T-helper 1 cell treated with Interleukin-12 subunit alpha and Interleukin-12 subunit beta and Interleukin-4 antibody, amounts not matched to agents 30 μg/mL and 1 μg/mL, for 36 hours (primary cell): ENCODE data around the gene GUCY1A2.

Experiments used
- H3K27ac Mint-ChIP-seq: one replicate; pipeline ENCODE4 v1.8.0; 2021; ENCODE audit warnings: mild to moderate bottlenecking, mixed read lengths
- H3K27me3 Mint-ChIP-seq: one replicate; pipeline ENCODE4 v1.8.0; 2021; ENCODE audit warnings: low read depth, mixed read lengths
- H3K36me3 Mint-ChIP-seq: one replicate; pipeline ENCODE4 v1.8.0; 2021; ENCODE audit warnings: low read depth, mixed read lengths
- H3K4me1 Mint-ChIP-seq: one replicate; pipeline ENCODE4 v1.8.0; 2021; ENCODE audit warnings: low read depth, mixed read lengths
- H3K4me3 Mint-ChIP-seq: one replicate; pipeline ENCODE4 v1.8.0; 2021; ENCODE audit warnings: mild to moderate bottlenecking, moderate library complexity, mixed read lengths
- H3K9me3 Mint-ChIP-seq: one replicate; pipeline ENCODE4 v1.8.0; 2021; ENCODE audit warnings: mixed read lengths

GUCY1A2 gene

DNA sequence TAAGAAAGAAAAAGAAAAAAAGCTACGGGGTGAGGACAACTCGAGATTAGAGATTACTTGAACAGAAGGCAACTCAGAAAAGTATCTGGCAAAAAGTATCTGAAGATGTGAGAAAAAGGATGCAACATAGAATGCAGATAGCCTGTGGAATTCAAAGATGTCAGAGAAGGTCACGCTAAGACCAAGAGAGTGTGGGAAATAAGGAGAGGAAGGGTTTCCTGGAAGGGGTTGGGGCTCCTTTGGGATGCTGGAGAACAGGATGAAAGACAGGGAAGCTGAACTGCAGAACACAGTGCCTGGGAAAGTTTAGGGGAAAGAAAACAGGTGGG, 1.2 kb downstream of the GUCY1A2 start:
- no peak overlapping the region for H3K27ac Mint-ChIP-seq
- H3K9me3 Mint-ChIP-seq, result no peaks in the 10 kb centered on the region
- peaks cover 2% of the 10 kb centered on the region for H3K36me3 Mint-ChIP-seq
- H3K4me1 Mint-ChIP-seq, result no peaks in the 10 kb centered on the region
- H3K27me3 Mint-ChIP-seq, result peaks cover 49% of the 10 kb centered on the region
- H3K4me3 Mint-ChIP-seq, result peak overlapping the region; percentile 62

DNA sequence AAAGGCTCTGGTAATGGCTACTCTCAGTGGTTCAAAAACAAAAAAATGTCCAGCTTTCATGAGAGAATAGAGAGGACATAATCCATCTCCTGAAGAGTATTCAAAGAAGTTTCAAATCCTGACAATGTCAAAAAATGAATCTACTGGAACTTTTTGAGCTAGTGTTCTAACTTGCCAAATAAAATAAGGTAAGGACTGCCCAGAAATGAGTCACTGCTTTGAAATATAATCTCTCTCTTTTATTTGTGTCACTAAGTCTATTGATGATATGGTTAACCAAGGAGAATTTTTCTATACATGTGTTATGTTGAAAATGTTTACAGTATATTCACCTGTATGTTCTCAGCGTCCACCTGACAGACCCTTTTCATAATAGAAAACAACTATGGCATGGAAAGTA, 3.4 kb downstream of the GUCY1A2 start:
- Mint-ChIP-seq H3K27ac (no peak overlapping the region), H3K36me3 (peaks cover 2% of the 10 kb centered on the region), H3K9me3 (no peaks in the 10 kb centered on the region), H3K4me1 (no peaks in the 10 kb centered on the region), H3K27me3 (peaks cover 32% of the 10 kb centered on the region), H3K4me3 (no peak overlapping the region)

DNA sequence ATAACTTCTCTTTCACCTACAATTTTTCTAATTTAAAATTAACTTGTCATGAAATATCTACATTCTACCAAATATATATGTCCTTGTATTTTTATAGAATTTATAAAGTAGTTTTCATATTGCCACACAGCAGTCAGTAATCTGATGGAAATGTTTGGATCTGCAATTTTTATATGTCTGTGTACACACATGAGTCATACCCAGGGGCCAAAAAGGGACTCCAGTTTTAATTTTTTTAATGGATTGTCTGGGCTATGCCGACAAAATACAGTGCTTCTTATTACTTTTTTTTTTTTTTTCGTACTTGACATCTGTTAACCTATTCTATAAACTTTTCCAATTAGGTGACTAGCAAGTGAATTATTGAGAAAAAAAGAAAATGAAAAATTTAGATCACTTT, 6.3 kb downstream of the GUCY1A2 start:
- H3K4me1 Mint-ChIP-seq, result no peaks in the 10 kb centered on the region
- peaks cover under 1% of the 10 kb centered on the region for H3K36me3 Mint-ChIP-seq
- no peaks in the 10 kb centered on the region for H3K9me3 Mint-ChIP-seq
- peaks cover 16% of the 10 kb centered on the region for H3K27me3 Mint-ChIP-seq
- no peak overlapping the region for H3K4me3 Mint-ChIP-seq
- no peak overlapping the region for H3K27ac Mint-ChIP-seq

DNA sequence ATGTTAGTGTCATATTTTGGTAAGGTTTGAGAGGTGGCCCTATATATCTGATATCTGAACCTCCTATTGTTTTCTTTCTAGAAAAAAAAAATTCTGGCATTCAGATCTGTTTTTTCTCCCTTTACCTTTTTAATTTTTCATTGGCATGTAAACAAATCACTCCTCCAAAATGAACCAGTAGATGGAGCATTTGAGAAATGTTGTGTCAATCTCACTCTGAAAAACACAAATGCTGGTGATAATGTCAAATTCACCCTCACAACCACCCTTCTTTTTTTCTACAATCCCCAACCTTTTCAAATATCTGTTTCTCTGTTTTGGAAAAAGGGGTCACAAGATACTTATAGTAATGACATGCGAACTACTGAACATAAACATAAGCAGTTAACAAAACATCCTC, 9.1 kb downstream of the GUCY1A2 start:
- Mint-ChIP-seq H3K36me3 (no peaks in the 10 kb centered on the region), H3K9me3 (no peaks in the 10 kb centered on the region), H3K4me1 (no peaks in the 10 kb centered on the region), H3K27ac (no peak overlapping the region), H3K4me3 (no peak overlapping the region), H3K27me3 (no peaks in the 10 kb centered on the region)

DNA sequence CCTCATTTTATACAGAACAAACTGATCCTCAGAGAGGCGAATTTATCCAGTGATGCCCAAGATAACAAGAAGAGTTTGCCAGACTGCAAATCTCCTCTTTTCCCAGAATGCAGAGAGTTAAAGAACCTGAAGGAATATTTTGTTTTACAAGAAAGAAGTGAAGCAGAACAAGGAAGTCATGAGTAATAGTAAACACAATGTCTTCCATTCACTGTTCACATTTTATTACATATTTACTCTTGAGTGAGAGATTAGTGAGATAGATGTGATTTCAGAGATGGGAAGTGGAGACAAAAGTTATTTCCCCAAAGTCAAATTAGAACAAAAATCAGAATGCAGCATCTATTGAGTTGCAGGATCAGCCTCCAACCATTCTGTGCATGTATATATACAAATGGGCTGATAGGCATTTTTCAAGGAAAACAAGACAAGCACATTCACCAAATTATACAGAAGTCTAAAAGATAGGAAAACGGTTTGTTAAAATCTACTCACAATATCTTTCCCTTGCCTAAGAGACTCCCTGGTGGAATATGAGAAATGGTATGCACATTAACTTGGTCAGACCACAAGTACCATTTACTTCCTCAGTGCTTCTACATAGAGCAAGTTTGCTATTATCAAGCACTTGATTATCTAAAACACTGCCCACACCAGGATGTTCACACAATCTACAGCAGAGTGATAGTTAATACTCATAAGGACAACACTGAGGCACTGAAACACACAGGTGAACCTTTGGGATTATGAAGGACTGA, 12.0 kb downstream of the GUCY1A2 start:
- H3K27me3 Mint-ChIP-seq, result no peaks in the 10 kb centered on the region
- H3K4me1 Mint-ChIP-seq, result no peaks in the 10 kb centered on the region
- no peak overlapping the region for H3K27ac Mint-ChIP-seq
- H3K4me3 Mint-ChIP-seq, result no peak overlapping the region
- H3K36me3 Mint-ChIP-seq, result no peaks in the 10 kb centered on the region
- H3K9me3 Mint-ChIP-seq, result no peaks in the 10 kb centered on the region

DNA sequence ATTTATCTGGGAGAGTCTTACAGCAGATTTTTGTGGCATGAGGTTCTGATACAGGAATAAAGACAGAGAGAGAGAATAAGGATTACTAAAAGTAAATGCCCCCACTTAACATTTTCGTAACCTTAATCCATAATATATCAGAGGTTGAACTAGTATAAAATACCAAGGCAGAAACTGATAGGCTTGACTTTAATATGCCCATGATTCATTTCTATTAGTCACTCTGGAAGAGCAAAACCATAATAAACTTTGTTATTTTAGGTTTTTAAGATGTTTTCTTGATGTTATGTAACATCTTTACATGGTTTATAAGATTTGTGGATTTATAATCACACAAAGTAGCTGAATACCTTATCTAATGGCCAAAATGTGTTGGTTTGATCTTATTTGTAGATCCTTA, 19.1 kb downstream of the GUCY1A2 start:
- no peaks in the 10 kb centered on the region for H3K9me3 Mint-ChIP-seq
- no peak overlapping the region for H3K4me3 Mint-ChIP-seq
- no peaks in the 10 kb centered on the region for H3K4me1 Mint-ChIP-seq
- H3K36me3 Mint-ChIP-seq, result no peaks in the 10 kb centered on the region
- H3K27ac Mint-ChIP-seq, result no peak overlapping the region
- no peaks in the 10 kb centered on the region for H3K27me3 Mint-ChIP-seq

DNA sequence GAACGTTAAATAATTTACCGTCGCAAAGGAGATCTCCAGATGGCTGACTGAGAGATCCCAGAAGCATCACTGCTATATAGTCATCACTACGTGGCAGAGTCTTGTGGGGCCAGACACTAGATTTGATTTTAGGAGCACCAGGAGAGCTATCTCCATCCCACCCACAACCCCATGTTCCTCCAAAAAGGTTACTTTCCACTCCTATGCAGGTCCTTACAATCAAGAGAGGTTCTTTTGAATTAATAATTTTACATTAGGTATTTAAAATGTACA, 19.4 kb downstream of the GUCY1A2 start:
- no peaks in the 10 kb centered on the region for H3K9me3 Mint-ChIP-seq
- H3K27ac Mint-ChIP-seq, result no peak overlapping the region
- H3K4me1 Mint-ChIP-seq, result no peaks in the 10 kb centered on the region
- H3K27me3 Mint-ChIP-seq, result no peaks in the 10 kb centered on the region
- no peaks in the 10 kb centered on the region for H3K36me3 Mint-ChIP-seq
- H3K4me3 Mint-ChIP-seq, result no peak overlapping the region

DNA sequence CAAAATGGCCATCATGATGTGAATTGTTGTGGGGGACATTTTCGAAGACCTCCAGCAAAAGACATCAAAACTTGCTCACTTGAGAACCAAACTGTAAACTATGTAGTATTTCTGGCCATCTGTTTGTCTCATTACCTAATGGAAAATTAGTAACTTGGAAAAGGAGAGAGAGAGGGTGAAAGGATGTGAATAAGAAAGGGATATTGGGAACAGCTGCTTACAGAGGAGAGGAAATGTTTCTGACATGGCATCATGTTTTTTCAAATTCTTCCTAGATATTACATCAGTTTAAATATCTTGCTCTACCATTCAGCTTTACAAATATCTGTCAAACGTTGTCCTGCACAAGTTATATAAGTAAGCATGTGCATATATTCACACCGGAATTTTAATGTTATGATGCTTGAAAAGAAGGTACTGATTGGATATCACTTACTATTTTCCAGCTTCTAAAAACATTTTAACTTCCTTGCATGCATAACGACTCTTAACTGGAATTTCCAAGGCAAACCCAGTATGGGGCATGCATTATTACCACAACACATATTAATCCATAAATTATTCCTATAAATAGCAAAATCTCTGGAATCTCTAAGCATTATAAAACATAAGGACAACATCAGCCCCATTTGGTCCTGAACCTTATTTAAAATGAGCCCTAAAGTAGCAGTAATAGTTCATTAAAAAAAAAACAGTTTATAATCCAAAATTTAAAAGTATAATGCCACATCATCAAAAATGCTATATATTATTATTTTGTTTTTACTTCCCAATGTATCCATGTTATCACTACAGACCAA, 20.0 kb downstream of the GUCY1A2 start:
- Mint-ChIP-seq H3K27me3 (no peaks in the 10 kb centered on the region), H3K36me3 (no peaks in the 10 kb centered on the region), H3K4me3 (no peak overlapping the region), H3K27ac (no peak overlapping the region), H3K9me3 (no peaks in the 10 kb centered on the region), H3K4me1 (no peaks in the 10 kb centered on the region)

DNA sequence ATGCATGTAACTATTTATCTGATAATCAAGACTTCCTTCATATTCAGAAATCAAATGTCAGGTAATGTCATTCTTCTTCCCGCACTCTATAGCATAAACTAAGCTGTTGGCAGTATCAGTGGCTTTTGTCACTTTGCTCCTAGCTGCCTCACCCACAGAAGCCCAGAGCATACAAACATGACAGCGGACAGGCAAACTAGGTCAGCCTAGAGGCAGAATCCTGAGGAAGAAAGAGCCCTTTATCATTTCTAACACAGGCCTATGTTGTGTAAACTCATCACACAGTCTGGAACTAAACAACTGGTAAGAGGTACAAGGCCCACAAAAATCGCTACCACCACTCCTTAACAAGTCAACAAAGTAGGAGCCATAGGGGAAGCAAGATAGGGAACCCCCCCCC, 21.0 kb downstream of the GUCY1A2 start:
- Mint-ChIP-seq H3K4me3 (no peak overlapping the region), H3K36me3 (no peaks in the 10 kb centered on the region), H3K27me3 (no peaks in the 10 kb centered on the region), H3K27ac (no peak overlapping the region), H3K4me1 (no peaks in the 10 kb centered on the region), H3K9me3 (no peaks in the 10 kb centered on the region)

DNA sequence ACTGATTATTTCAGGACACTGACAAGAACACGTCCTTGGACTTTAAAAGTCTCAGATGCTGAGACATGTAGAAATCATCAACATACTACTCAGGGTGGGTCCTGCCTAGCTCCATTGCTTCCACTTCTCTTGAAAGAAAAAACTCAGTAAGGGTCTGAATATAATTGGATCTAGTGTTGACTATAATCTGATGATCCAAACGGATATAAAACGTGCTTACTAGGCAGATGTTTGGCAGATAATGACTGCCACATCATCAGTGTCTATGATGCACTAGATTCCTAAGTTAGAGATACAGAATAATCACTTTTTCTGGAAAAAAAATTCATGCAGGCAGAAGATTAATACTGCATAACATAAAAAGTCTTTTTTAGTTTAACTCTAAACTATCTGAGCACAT, 21.6 kb downstream of the GUCY1A2 start:
- Mint-ChIP-seq H3K27ac (no peak overlapping the region), H3K27me3 (no peaks in the 10 kb centered on the region), H3K4me1 (no peaks in the 10 kb centered on the region), H3K9me3 (no peaks in the 10 kb centered on the region), H3K36me3 (no peaks in the 10 kb centered on the region), H3K4me3 (no peak overlapping the region)

DNA sequence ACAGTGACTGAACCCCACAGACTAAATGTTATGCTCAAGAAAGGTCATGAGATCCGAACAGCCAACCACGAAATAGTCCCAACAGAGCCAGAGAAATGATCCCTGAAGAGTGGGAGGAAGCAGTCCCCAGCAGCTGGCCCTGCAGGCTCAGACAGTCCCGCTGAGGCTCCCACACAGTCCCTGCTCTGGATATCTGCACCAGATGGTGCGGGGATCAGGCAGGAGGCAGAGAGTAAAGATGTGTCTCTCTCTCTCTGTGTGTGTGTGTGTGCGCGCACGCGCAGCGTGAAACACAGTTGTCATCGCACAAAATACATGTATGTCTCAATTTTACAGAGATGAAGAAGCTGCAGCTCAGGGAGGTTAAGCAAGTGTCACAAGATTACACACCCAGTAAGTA, 27.9 kb downstream of the GUCY1A2 start:
- no peaks in the 10 kb centered on the region for H3K36me3 Mint-ChIP-seq
- H3K27ac Mint-ChIP-seq, result no peak overlapping the region
- H3K4me3 Mint-ChIP-seq, result no peak overlapping the region
- no peaks in the 10 kb centered on the region for H3K9me3 Mint-ChIP-seq
- no peaks in the 10 kb centered on the region for H3K4me1 Mint-ChIP-seq
- no peaks in the 10 kb centered on the region for H3K27me3 Mint-ChIP-seq

DNA sequence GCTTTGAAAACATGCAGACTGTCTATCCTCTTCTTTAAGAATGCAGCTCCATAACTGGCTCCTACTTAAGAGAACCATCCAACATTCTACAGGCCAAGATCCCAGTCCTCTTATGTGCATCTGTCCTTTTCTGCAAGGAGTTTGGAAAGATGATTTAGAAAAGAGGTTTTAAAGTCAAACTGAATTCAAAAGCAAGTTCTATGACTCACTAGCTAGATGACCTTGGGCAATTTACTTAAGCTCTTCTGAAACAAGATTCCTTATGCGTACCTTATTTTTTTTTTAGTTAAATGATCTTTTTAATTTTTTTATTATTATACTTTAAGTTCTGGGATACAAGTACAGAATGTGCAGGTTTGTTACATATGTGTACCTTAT, 29.2 kb downstream of the GUCY1A2 start:
- Mint-ChIP-seq H3K27me3 (no peaks in the 10 kb centered on the region), H3K4me1 (no peaks in the 10 kb centered on the region), H3K27ac (no peak overlapping the region), H3K4me3 (no peak overlapping the region), H3K9me3 (no peaks in the 10 kb centered on the region), H3K36me3 (no peaks in the 10 kb centered on the region)

DNA sequence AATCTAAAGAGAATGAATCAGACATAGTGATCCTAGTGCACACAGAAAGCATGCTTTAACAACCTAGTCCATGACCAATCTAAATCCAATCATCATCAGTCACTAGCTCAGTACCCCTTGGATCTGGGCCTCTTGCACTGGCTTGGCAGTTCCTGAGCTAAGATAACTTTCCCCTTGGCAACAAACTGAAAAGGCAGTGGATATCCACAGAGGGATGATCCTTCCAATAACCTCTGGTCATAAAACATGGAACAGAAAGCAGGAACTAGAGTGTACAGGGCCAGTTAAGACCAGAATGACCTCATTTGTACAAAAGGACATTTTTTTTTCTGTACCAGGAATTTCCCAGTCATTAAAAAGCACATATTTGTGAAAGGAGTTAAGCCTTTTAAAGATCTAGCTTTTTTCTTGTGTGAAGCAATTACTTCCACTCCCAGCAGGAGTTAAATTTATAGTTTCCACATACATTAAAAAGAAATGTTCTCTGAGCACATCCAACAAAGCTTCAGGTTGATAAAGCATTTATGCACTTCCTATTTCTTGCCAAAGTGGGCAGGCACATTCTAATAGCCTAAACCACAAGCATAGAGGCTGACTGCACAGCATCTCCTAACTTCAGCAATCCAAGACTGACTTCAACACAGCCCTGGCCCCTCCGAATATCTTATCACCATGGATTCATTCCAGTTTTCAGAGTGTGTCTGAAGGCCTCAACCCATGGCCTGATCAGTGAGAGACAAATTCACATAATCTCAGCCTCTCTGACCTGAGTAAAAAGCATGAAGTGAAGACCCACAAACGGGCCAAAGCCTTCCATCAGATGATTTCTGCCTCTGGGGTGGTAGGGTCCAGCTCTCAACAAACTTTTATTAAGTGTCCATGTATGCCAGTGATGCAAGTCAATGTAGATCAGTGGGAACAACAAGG, 29.9 kb downstream of the GUCY1A2 start:
- Mint-ChIP-seq H3K27me3 (no peaks in the 10 kb centered on the region), H3K27ac (no peak overlapping the region), H3K4me3 (no peak overlapping the region), H3K9me3 (no peaks in the 10 kb centered on the region), H3K4me1 (no peaks in the 10 kb centered on the region), H3K36me3 (no peaks in the 10 kb centered on the region)

DNA sequence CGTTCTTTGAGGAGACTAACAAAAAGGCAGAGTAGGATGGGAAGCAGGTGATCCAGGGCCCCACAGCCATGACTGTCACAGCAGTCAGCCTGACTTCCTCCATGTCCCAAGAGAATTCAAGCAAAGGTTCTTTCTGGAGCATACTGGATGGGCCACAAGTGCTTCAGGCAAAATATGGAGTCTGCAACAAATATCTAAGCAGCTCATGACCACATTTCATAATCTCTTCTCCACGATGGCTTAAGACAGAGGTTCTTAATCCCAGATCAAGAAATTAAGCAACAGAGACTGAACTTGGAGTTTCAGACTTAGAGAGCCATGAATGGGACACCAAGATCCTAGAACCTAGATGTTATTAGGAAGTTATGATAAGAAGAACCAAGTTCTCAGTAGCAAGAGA, 31.6 kb downstream of the GUCY1A2 start:
- H3K27me3 Mint-ChIP-seq, result no peaks in the 10 kb centered on the region
- H3K9me3 Mint-ChIP-seq, result no peaks in the 10 kb centered on the region
- no peak overlapping the region for H3K27ac Mint-ChIP-seq
- no peaks in the 10 kb centered on the region for H3K4me1 Mint-ChIP-seq
- H3K36me3 Mint-ChIP-seq, result no peaks in the 10 kb centered on the region
- no peak overlapping the region for H3K4me3 Mint-ChIP-seq

DNA sequence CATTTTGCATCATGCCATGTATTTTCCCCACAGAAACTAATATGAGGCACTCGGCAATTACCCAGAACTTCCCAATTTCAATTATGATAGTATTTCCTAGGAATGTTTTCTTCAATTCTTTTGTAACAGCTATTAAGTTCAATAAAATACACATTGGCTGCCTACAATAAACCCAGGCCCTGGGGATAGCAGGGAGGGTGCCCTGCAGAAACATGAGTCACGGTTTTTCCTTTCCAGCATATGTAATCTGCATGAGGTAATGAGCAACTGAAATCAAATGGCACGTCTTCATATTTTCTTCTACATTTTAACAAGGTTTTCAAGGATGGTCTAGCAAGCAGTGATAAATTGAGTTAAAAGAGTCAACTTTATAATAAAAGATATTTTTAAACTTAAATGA, 32.0 kb downstream of the GUCY1A2 start:
- no peak overlapping the region for H3K27ac Mint-ChIP-seq
- H3K36me3 Mint-ChIP-seq, result no peaks in the 10 kb centered on the region
- H3K27me3 Mint-ChIP-seq, result no peaks in the 10 kb centered on the region
- H3K4me1 Mint-ChIP-seq, result no peaks in the 10 kb centered on the region
- H3K4me3 Mint-ChIP-seq, result no peak overlapping the region
- no peaks in the 10 kb centered on the region for H3K9me3 Mint-ChIP-seq
